Measurements from ENCODE around the gene ATP5F1E. TPM values are rescaled to one million over a fixed set of nuclear protein-coding genes. Genes with fewer than 3 reads are reported as not detected.

The ATP5F1E gene
- total RNA-seq, 2 experiments from 2014 or later, result 51.1 to 53.1 TPM

- H3K27me3 Mint-ChIP-seq, result no peaks in the 10 kb centered on the region
- intact Hi-C loops (cut with DNase I, micrococcal nuclease), result no loop called here
- peaks cover 41% of the 10 kb centered on the region for H3K36me3 ChIP-seq (ENCODE audit: insufficient read depth, low read length)
- H3K4me1 Mint-ChIP-seq (ENCODE audit: low read depth), result peaks cover 50% of the 10 kb centered on the region
- CTCF ChIA-PET, result no interaction called here
- no peak overlapping the region for H3K4me3 ChIP-seq (ENCODE audit: low read length)
- peaks cover 29% of the 10 kb centered on the region for H3K4me1 ChIP-seq (ENCODE audit: insufficient read depth, low read length)
- peaks cover 71% of the 10 kb centered on the region for H3K36me3 Mint-ChIP-seq (ENCODE audit: low read depth)
- no peak overlapping the region for H3K4me3 Mint-ChIP-seq
- ATAC-seq (ENCODE audit: poor library complexity) (no peak), DNase-seq (no peak)
- H3K9me3 Mint-ChIP-seq, result no peaks in the 10 kb centered on the region
- TF ChIP-seq CTCF (IDR thresholded peaks at IDR 0.05), result no peak
- POLR2A ChIA-PET, result interaction anchor here (0.6 kb wide), 1 partner anchor 145 kb away, joined by 3 read pairs; no protein-coding TSS in a partner anchor
- no peaks in the 10 kb centered on the region for H3K9me3 ChIP-seq (ENCODE audit: control insufficient read depth in 1 of 2, insufficient read depth in 1 of 2, low read length in 2 of 2)
- H3K27ac ChIP-seq (ENCODE audit: low read depth in 1 of 2, low read length in 2 of 2), result no peak overlapping the region
- H3K27me3 ChIP-seq (ENCODE audit: control insufficient read depth in 1 of 2, insufficient read depth in 2 of 2, low read length in 2 of 2), result no peaks in the 10 kb centered on the region
- peak overlapping the region; percentile 37 for H3K27ac Mint-ChIP-seq
Measured at GRCh38 chr20:59037386-59037785, 5.3 kb upstream of the ATP5F1E start.

- TF ChIP-seq CTCF (IDR thresholded peaks at IDR 0.05), result no peak
- peaks cover 41% of the 10 kb centered on the region for H3K36me3 ChIP-seq (ENCODE audit: insufficient read depth, low read length)
- H3K27ac Mint-ChIP-seq, result no peak overlapping the region
- H3K9me3 Mint-ChIP-seq, result no peaks in the 10 kb centered on the region
- H3K27me3 Mint-ChIP-seq, result no peaks in the 10 kb centered on the region
- no peak overlapping the region for H3K4me3 ChIP-seq (ENCODE audit: low read length)
- H3K27ac ChIP-seq (ENCODE audit: low read depth in 1 of 2, low read length in 2 of 2), result no peak overlapping the region
- H3K27me3 ChIP-seq (ENCODE audit: control insufficient read depth in 1 of 2, insufficient read depth in 2 of 2, low read length in 2 of 2), result no peaks in the 10 kb centered on the region
- ChIA-PET CTCF (no interaction called here), POLR2A (no interaction called here)
- no peak for DNase-seq
- H3K36me3 Mint-ChIP-seq (ENCODE audit: low read depth), result peaks cover 81% of the 10 kb centered on the region
- H3K9me3 ChIP-seq (ENCODE audit: control insufficient read depth in 1 of 2, insufficient read depth in 1 of 2, low read length in 2 of 2), result no peaks in the 10 kb centered on the region
- intact Hi-C loops (cut with DNase I, micrococcal nuclease), result no loop called here
- H3K4me1 Mint-ChIP-seq (ENCODE audit: low read depth), result peaks cover 57% of the 10 kb centered on the region
- H3K4me1 ChIP-seq (ENCODE audit: insufficient read depth, low read length), result peaks cover 21% of the 10 kb centered on the region
- H3K4me3 Mint-ChIP-seq, result peak overlapping the region; percentile 22
- no peak for ATAC-seq (ENCODE audit: poor library complexity)
Measured at GRCh38 chr20:59035381-59035780, 3.2 kb upstream of the ATP5F1E start.

DNA sequence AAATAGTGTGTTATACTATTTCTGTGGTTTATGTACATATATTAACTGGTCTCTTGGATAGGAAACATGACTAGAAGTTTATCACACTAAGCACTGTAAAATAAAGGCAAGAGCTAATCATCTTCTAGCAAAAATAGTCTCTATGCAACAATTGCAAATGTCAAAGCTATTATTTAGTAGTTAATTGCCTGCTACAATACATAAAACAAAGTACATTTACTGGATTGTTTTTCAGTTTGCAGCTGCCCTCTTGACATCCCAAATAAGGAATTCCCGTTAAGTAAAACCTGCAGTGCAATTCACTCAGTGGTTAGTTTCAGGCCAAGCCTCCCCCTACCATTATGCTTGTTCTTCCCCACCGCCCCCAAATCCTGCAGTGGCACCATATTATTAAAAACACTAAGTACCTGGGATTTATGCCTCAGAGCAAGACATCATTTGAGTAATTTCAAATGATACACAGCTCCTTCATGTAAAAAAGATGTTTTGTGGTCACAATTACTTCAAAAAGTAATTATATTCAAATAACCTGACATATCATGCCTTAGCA lies 1.6 kb upstream of the ATP5F1E start:
- ChIA-PET CTCF (interaction anchor here (0.6 to 1.7 kb wide), 2 partner anchors 54 to 189 kb away, joined by 3 to 4 read pairs; no protein-coding TSS in a partner anchor), POLR2A (interaction anchor here (0.7 to 4.1 kb wide), 6 partner anchors 8 to 727 kb away, joined by 3 to 67 read pairs (median 20); partner anchors contain the start of genes PRELID3B and STX16)
- no peaks in the 10 kb centered on the region for H3K27me3 Mint-ChIP-seq
- ATAC-seq (ENCODE audit: poor library complexity), result no peak
- H3K4me3 Mint-ChIP-seq, result peak overlapping the region; percentile 60
- Histone ChIP-seq H3K36me3 (ENCODE audit: insufficient read depth, low read length) (peaks cover 58% of the 10 kb centered on the region), H3K27ac (ENCODE audit: low read depth in 1 of 2, low read length in 2 of 2) (no peak overlapping the region), H3K9me3 (ENCODE audit: control insufficient read depth in 1 of 2, insufficient read depth in 1 of 2, low read length in 2 of 2) (no peaks in the 10 kb centered on the region), H3K4me1 (ENCODE audit: insufficient read depth, low read length) (peaks cover 24% of the 10 kb centered on the region), H3K4me3 (ENCODE audit: low read length) (no peak overlapping the region), H3K27me3 (ENCODE audit: control insufficient read depth in 1 of 2, insufficient read depth in 2 of 2, low read length in 2 of 2) (no peaks in the 10 kb centered on the region)
- H3K4me1 Mint-ChIP-seq (ENCODE audit: low read depth), result peaks cover 57% of the 10 kb centered on the region
- TF ChIP-seq CTCF (IDR thresholded peaks at IDR 0.05), result no peak
- H3K36me3 Mint-ChIP-seq (ENCODE audit: low read depth), result peaks cover 86% of the 10 kb centered on the region
- peak overlapping the region; percentile 39 for H3K27ac Mint-ChIP-seq
- H3K9me3 Mint-ChIP-seq, result no peaks in the 10 kb centered on the region
- intact Hi-C loops (cut with DNase I, micrococcal nuclease), result loop anchor here (2.0 to 5.0 kb wide), 5 partner anchors 53 to 646 kb away; partner anchors contain the start of genes NELFCD (in 1 of the 2) and VAPB (in 1 of the 2)
- DNase-seq, result no peak

All from CD4-positive, alpha-beta T cell (primary cell).